Fibroblast of pulmonary artery (primary cell): ENCODE results near the gene LDB1.
A peak's percentile ranks its signal among the peaks of the same experiment; 100 is the strongest.

Experiments used
- DNase-seq: peaks from one replicate; pipeline ENCODE4 v3.0.0-alpha.2; 2010; ENCODE audit warnings: low read depth
- H3K4me3 ChIP-seq: replicated peaks from 2 replicates; pipeline ENCODE4 v1.5.1; 2011; ENCODE audit warnings: low read depth, mild to moderate bottlenecking, control low read depth, low read length, moderate library complexity
- CTCF ChIP-seq: IDR thresholded peaks from 2 replicates; pipeline ENCODE4 v1.5.1; 2011; ENCODE audit warnings: mild to moderate bottlenecking, control low read depth, low read length, inconsistent platforms; ENCODE audit errors: missing control alignments

LDB1 gene

GRCh38 chr10:102112210-102112817 is 7.9 kb downstream of the LDB1 start:
- H3K4me3 ChIP-seq, result peak overlapping the region; percentile 79
- TF ChIP-seq CTCF, result peak; percentile 18
- DNase-seq, result no peak

- no peak overlapping the region for H3K4me3 ChIP-seq
- DNase-seq, result no peak
- no peak for TF ChIP-seq CTCF
These were observed 8.9 kb downstream of the LDB1 start for GRCh38 chr10:102111276-102111675.

GRCh38 chr10:102109166-102110116 is 10.7 kb downstream of the LDB1 start:
- H3K4me3 ChIP-seq, result no peak overlapping the region
- no peak for DNase-seq
- no peak for TF ChIP-seq CTCF

- DNase-seq, result no peak
- no peak for TF ChIP-seq CTCF
- H3K4me3 ChIP-seq, result no peak overlapping the region
These were observed 13.2 kb downstream of the LDB1 start for GRCh38 chr10:102106998-102107397.

GRCh38 chr10:102102421-102102820 is 17.7 kb downstream of the LDB1 start:
- TF ChIP-seq CTCF, result no peak
- no peak overlapping the region for H3K4me3 ChIP-seq
- DNase-seq, result no peak

GRCh38 chr10:102101152-102101551 is 19.0 kb downstream of the LDB1 start:
- no peak overlapping the region for H3K4me3 ChIP-seq
- TF ChIP-seq CTCF, result no peak
- DNase-seq, result no peak

GRCh38 chr10:102096449-102096848 is 23.7 kb downstream of the LDB1 start:
- TF ChIP-seq CTCF, result no peak
- DNase-seq, result no peak
- H3K4me3 ChIP-seq, result no peak overlapping the region
